NCI-H2107 treated with DMSO at 0.1 percent for 48 hours (cell line): Measurements from ENCODE around the gene ARFGAP2.
"Not testable (repeated sequence)": the region's sequence is repeated elsewhere in the genome, so short reads cannot be mapped to it uniquely, and the experiment has no call there.

ENCODE experiments used
- DNase-seq: peaks from one replicate; lab custom pipeline; 2025; ENCODE audit not compliant: unreplicated experiment; lab: John Stamatoyannopoulos, UW

The ARFGAP2 gene

DNA sequence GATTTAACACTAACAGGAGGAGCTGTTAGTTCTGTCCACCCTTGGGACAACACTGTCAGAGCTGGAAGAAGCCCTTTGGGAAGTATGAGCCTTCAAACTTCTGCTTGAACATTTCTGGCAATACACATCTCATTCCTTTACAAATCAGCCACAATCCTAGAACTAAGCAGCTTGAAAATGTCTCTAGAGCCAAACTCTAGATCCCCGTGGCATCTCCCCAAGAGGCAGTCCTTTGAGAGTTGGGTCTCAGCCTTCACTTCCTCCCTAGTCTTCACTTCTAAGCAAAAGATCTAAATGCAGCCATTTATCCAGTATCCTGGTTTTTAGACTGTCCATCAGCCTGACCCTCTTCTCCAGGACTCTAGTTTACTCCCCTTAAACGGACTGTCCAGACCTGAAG lies 26.9 kb downstream of the ARFGAP2 start:
- DNase-seq, result no peak

DNA sequence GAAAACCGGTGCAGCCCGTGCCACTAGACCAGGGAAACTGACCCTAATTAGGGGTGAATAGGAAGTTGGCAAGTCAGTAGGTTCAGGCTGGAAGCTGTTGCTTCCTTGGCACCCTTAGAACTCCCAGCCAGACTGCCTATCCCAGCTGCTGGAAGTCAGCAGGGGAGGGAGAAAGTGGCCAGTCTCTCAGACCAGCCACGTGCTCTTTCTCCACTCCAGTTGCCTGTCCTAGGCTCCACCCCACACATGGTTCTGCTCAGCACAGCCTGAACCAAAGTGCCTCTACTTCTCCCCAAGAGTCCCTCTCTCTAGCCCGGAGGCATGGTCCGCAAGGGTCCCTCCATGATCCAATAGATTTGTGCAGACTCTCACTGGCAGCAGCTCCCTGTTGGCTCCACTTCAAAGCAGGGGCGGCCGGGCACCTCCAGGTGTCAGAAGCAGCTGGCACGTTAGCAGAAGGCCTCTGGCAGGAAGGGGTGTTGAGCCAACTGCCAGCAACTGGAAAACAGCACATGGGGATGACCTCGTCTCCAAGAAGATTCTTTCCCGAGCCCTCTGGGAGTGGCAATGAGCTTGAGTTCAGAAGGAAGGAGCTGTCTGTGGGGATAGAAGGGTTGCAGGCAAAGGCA lies 27.7 kb downstream of the ARFGAP2 start:
- no peak for DNase-seq

DNA sequence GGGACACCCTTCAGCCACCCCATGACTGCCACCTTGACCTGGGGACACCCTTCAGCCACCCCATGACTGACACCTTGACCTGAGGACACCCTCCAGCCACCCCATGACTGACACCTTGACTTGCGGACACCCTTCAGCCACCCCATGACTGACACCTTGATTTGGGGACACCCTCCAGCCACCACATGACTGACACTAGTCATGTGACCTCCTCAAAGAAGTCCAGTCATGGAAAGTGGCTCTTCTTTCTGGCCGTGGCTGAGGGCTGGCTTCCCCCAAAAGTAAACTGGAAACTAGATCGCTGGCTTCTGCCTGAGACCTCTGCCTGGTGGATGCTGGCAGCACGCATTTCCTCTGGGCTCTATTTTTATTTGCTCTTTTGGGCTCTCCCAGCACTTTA lies 28.4 kb downstream of the ARFGAP2 start:
- no peak for DNase-seq

DNA sequence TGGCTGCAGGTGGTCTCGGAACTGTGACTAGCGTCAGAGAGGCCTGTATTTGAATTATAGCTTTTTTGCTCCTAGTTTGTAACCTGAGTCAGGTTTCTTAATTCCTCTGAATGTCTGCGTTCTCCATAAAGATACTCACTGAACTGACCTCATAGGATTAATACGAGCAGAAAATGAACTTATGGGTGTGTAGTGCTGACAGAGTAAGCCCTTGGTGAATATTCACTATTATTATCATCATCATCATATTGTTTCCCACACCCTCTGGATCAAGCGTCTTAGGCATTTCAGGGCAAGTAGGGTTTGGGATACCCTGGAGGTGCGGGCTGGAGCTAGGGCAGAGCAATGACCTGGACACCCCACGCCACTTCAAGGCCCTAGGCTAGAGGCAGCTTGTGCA lies 29.0 kb downstream of the ARFGAP2 start:
- DNase-seq, result no peak

DNA sequence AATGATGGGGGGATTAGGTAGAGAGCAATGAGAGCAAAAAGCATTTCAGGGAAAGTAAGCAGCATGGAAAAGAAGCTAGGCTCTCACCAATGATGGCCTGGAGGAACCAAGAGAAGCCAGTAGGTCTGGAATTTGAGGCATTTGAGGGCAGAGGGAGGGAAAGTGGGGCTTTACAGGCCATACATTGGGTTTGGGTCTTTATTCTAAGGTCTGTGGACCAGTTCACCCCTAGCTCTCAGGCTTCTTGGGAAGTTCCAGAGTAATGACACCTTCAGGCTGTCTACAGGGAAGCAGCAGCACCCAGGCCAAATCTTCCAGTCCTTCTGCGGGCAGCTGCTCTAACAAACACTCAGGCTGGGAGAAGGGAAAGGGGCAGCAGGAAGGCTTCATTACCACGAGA lies 29.4 kb downstream of the ARFGAP2 start:
- DNase-seq, result no peak

DNA sequence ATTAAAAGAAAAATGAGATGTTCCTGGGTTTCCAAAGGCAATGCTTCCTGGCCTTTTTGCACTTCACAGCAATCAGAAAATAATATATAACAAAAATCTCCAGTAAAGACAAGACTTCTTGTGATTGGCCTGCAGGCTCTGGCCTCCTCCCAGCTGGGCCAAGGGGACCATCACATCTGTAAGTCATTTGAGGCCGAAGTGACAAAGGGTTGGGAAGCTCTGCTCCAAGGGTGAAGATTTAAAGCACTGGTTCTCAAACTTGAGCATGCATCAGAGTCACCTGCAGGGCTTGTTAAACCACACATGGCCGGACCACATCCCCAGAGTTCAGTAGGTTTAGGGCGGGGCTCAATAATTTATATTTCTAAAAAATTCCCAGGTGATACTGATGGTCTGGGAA lies 32.1 kb downstream of the ARFGAP2 start:
- no peak for DNase-seq

DNA sequence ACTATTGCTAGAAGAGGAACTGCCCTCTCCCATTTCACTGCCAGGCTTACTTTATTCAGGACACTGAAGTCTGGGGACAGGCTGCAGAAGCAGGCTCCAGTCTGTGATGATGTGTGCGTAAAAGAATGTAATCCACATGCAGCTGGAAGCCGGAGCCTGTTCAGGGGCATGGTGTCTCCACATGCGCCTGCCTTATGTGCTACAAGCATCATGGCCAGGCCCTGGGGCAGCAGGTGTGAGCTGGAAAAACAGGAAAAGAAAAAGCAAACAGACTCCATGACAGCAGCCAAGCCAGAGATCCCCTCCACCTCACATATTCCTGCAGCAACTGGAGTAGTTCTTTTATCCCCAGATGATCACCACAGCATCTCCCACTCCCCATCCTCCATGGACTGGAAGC lies 33.4 kb downstream of the ARFGAP2 start:
- DNase-seq, result no peak

DNA sequence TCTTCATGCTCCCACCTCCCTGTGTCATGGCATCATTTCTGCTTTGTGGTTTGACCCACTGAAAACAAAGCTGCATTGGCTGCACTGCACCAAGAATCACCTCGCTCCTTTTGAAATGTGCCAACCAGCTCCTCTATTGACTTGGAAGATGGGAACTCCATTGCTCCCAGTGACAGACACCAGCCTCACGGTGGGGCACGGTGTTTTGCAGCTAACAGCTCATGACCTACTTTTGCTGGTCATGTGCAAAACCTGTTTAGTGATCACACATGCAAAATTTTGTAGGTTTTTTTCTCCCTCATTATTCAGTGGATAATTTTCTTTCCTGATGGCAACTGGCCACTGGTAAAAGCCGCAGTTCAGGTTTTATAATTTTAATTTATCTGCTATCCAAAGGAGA lies 36.8 kb downstream of the ARFGAP2 start:
- DNase-seq, result no peak

DNA sequence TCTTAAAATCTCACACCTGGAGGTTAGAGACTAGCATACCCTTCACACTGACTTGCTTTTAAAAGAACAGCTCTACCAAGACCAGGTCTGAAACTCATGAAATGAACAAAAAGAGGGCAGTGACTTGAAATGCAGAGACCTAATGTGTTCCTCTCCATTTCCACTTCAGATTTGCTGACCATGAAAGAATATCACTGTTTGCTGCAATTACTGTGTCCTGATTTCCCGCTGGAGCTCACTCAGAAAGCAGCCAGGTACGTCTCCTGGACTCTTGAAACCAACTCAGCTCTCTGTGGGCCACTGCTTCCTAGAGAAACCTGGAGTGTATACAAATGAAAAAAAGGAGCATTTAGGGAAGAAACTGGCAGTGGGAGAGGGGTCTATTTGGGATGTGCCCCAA lies 39.2 kb downstream of the ARFGAP2 start:
- no peak for DNase-seq

DNA sequence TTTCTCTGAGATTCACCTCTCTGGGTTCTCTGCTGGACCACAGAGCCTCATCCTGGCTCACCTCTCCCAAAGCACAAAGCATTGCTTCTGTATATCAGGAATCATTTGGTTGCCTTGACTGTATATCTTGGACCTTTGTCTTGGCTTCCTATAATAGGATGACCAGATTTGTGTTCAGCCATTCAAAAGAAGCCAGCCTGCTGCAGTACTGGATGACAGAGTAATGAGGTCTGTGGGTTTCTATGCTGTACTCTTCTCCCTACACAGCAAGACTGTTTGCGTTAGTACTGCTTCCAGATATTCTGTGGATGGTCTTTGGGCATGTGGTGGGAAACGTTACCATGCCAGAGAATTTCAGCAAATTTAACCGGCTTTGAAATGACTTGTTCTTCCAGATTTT lies 39.8 kb downstream of the ARFGAP2 start:
- no peak for DNase-seq

DNA sequence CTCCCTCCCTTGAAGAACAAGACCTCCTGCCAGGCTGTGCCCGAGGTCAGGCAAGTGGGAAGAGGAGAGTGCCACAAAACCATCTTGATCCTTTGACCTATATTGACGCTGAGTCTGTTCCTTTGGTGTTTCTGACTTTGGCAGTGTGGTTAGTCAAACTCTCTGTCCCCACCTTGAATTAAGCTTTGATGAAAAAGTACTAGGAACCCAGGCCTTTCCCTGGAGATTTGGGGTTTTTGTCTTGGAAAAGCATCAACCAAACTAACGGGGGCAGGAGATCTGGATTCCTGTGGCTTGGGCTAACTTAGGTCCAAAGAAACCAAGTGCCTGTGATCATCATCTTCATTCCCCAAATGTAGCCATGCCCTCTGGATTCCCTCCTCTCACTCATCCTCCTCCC lies 40.4 kb downstream of the ARFGAP2 start:
- no peak for DNase-seq

DNA sequence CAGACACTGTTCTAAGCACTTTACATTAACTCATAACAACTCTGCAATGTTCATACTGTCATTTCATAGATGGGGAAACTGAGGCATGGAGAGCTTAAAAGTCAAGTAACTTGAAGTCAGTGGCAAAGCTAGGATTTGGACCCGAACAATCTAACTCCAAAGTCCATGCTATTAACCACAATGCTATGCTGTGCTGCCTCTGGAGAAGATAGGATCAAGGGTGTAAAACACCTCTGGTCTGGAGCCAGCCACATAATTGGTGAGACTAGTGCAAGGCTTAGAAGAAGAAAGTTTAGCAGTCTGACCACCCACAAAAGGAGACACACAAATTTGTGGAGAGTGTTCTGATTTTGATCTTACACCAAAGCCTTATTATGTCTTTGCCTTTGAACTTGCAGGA lies 43.7 kb downstream of the ARFGAP2 start:
- no peak for DNase-seq

DNA sequence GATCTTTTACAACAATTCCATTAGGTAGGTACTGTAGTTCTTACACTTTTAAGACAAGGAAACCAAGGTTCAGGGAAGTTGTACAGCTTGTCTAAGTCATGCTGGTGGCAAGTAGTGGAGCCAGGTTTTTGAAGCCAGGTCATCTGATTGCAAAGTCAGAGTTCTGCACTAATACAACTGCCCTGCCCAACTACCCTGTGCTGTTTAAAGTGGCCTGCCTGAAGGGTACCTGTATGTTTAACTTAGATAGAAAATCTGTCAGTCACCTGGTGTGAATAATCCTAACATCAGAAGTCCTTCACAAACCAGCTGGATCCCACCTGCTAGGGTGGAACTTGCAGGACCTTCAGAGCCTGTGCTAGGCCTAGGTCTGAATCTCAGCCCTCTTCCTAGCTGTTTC lies 44.2 kb downstream of the ARFGAP2 start:
- DNase-seq, result no peak

DNA sequence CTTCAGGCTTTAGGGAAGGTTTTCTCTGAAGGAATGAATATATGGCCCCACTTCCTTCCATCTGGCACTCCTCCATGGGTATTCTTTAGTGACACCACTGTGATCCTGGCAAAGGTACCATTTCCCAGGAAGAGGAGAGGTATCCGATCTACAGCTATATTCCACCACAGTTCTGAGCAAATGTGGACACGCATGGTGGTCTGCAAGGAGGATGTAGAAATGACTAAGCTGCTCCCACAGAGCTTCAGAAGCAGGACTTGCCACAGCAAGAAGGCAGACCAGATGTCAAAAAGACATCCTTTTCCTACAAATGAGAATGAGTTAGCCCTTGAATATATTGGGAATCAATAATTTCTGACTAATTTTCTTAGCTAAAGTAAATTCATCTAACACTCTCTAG lies 45.5 kb downstream of the ARFGAP2 start:
- DNase-seq, result no peak

DNA sequence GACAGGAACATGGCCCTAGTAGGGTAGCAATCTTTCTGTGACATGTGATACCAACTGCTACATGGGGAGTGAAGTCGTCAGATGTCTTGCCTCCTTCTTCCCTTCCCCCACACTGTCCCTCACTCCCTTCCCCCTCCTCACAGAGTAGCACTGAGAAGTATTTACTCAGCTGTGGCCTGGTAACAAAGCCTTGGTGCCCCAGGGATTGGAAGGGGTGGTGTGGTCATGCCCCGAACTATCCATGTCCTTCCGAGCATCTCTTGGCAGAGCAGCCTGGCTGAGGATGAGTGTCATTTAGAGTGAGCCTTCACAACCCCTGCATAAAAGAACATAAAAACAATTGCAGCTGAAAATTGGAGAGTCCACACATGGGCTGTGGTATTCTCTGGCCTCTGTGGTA lies 46.1 kb downstream of the ARFGAP2 start:
- DNase-seq, result no peak

DNA sequence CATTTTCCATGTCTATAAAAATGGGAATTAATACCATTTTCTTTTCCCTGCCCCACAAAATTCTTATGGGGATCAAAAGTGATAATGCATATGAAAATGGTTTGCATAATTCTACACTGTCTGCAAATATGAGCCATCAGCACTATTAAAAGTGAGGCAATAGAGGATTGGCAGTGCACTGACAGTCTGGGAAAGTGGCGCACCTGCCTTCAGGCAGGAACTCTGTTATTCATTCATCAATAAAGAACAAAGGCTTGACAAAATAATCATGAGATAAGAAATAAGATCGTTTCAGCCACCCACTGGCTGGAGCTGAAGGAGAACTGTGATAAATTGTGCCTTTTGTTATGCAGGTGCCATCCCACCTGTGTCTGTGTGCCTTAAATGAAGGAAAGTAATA lies 49.5 kb downstream of the ARFGAP2 start:
- DNase-seq, result no peak

DNA sequence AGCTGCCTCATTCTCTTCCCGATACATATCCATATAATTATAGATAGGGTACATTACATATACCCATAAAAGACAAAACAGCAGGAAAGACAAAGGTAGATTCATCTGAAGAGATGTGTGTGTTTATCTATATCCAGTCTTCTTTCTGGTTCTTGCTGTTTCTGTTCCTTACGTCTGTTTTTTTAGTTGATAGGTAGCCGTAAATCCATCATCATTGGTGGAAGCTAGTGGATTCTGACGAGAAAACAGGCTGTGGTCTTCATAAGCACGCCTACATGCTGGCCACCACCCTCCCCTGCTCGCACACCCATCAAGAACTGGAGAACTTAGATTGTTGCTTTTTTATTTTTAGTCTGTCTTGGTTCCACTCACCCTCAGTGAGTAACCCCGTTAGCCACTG lies 51.6 kb downstream of the ARFGAP2 start:
- DNase-seq, result no peak

DNA sequence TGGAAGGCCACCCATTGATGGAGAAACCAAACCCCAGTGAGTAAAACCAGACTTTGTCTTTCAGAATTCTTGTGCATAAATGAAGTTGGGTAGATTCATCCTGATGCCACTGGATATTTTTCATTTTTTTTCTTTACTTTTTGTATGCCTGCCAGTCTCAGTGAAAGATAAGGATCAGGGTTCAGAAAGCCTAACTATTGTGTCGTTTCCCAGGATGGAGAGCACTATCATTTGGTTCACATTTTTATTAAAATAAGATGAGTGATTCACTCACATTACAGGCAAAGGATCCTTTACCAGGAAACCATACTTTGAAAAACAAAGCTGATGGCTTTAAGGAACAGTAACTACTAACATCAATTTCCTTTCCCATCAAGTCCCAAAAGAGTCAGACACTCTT lies 52.0 kb downstream of the ARFGAP2 start:
- DNase-seq, result no peak

DNA sequence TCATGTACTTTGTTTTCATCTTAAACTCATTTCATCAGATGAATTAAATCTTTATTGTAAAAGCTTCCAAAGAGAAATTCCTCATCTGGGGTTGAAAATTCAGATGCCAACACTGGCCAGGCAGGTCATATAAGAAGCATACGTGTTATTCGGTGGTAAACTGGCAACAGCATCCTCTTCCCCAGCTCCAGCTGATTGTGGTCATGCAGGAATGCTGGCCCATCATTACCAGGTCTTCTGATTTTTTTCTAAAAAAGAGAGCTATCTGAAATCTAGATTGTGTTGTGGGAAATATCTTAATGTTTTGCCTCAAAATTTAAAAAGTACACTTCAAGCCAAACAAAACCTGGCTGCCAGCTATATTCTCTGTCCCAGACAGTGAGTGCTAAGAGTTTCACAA lies 53.6 kb downstream of the ARFGAP2 start:
- no peak for DNase-seq

DNA sequence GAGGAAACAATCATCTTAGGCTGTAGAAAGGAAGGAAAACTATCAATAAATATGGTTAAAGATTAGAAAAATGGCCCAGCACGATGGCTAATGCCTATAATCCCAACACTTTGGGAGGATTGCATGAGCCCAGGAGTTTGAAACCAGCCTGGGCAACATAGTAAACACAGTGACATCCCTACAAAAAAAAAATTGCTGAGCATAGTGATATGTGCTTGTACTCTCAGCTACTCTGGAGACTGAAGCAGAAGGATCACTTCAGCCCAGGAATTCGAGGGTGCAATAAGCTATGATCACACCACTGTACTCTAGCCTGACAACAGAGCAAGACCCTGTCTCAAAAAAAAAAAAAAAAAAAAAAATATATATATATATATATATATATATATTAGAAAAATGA lies 54.9 kb downstream of the ARFGAP2 start:
- no peak for DNase-seq

DNA sequence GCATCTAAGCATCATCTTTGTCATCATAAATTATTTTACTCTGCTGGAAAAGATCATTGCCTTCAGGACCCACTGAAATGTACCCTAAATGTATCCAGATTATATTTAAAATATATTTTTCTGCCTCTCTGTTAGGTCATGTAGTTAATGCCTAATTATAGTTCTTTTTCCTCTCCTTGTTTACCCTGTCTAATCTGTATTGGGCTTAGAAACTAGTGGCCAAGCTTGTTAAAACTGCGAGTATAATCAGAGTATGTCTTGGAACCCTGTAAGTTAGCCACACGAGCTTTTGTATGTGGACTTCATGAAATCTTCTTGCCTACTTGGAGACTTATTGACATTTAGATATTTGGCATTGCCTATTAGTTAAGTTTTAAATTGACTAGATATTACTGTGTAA lies 55.6 kb downstream of the ARFGAP2 start:
- no peak for DNase-seq

DNA sequence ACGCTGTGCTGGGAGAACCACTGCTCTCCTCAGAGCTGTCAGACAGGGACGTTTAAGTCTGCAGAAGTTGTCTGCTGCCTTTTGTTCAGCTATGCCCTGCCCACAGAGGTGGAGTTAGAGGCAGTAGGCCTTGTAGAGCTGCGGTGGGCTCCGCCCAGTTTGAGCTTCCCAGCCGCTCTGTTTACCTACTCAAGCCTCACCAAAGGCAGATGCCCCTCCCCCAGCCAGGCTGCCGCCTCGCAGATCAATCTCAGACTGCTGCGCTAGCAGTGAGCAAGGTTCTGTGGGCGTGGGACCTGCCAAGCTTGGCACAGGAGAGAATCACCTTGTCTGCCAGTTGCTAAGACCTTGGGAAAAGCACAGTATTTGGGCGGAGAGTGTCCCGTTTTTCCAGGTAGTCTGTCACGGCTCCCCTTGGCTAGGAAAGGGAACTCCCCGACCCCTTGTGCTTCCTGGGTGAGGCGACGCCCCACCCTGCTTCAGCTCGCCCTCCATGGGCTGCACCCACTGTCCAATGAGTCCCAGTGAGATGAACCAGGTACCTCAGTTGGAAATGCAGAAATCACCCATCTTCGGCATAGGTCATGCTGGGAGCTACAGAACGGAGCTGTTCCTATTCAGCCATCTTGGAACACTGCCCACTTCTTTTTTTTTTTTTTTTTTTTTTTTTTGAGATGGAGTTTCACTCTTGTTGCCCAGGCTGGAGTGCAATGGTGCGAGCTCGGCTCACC lies 57.6 kb downstream of the ARFGAP2 start:
- DNase-seq, result not testable (repeated sequence)
